ENCODE data around the gene PRKG1.

DNA sequence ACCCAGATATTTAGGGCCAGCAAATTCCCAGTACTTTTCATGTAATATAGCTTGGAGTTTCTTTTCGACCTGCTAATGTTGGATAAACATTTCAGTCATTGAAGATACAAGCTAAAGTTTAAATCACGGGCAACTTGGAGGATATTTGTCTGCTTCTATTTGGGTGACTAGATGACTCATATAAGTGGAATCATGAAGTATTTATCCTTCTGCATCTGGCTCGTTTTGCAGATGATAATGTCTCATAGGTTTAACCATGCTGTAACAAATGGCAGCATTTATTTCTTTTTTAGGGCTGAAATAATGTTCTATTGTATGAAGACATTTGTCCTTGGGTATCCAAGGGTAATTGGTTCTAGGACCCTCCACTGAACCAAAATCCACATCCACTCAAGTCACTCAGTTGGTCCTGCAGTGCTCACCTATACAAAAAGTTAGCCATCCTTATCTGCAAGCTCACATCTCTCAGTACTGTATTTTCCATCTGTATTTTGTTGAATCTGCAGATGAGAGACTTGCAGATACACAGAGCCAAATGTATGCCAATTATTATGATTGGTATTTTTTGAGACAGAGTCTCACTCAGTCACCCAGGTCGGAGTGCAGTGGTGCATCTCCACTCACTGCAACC, 812.3 kb downstream of the PRKG1 start:
- TF ChIP-seq CTCF (conservative IDR thresholded peaks at IDR 0.05 in 1 of 2, IDR thresholded peaks at IDR 0.05 in 1 of 2; ENCODE audit: extremely low read depth in 1 of 2, insufficient read depth in 1 of 2, low read depth in 1 of 2, low read length in 2 of 2): no peak
- TF ChIP-seq EZH2 (IDR thresholded peaks at IDR 0.05; ENCODE audit: borderline replicate concordance, low read length): no peak
